Smooth muscle cell (in vitro differentiated cells): Measurements from ENCODE around the gene EYS. TPM values are rescaled to one million over a fixed set of nuclear protein-coding genes. Genes with fewer than 3 reads are reported as not detected.
A peak's percentile ranks its signal among the peaks of the same experiment; 100 is the strongest.

Source experiments
- DNase-seq: peaks from one replicate; lab custom pipeline; 2025; ENCODE audit not compliant: unreplicated experiment; lab: John Stamatoyannopoulos, UW
- H2AFZ ChIP-seq: fragments of 200-600 bp; sonication (generic); 2 replicates; pipeline ENCODE4 v1.6.0; 2016; ENCODE audit warnings: antibody characterized with exemption, low read depth, mild to moderate bottlenecking
- H3F3A ChIP-seq: fragments of 200-600 bp; sonication (generic); 2 replicates; pipeline ENCODE4 v1.6.0; 2017; ENCODE audit warnings: antibody characterized with exemption, low read depth
- H3K27ac ChIP-seq: fragments of 200-600 bp; sonication (generic); 2 replicates; pipeline ENCODE4 v1.5.1; 2016; ENCODE audit warnings: low read depth, mild to moderate bottlenecking
- H3K27me3 ChIP-seq: fragments of 200-600 bp; sonication (generic); 2 replicates; pipeline ENCODE4 v1.6.1; 2016; ENCODE audit warnings: low read depth, mild to moderate bottlenecking
- H3K36me3 ChIP-seq: fragments of 200-600 bp; sonication (generic); 2 replicates; pipeline ENCODE4 v1.5.1; 2016; ENCODE audit warnings: low read depth
- H3K4me1 ChIP-seq: fragments of 200-600 bp; sonication (generic); 2 replicates; pipeline ENCODE4 v1.5.1; 2016; ENCODE audit warnings: low read depth
- H3K4me2 ChIP-seq: fragments of 200-600 bp; sonication (generic); 2 replicates; pipeline ENCODE4 v1.6.0; 2016; ENCODE audit warnings: mild to moderate bottlenecking
- H3K4me3 ChIP-seq: fragments of 200-600 bp; sonication (generic); 2 replicates; pipeline ENCODE4 v1.5.1; 2016; ENCODE audit warnings: mild to moderate bottlenecking
- H3K79me2 ChIP-seq: fragments of 200-600 bp; sonication (generic); 2 replicates; pipeline ENCODE4 v1.6.0; 2016; ENCODE audit warnings: low read depth, mild to moderate bottlenecking
- H3K9ac ChIP-seq: fragments of 200-600 bp; sonication (generic); 2 replicates; pipeline ENCODE4 v1.6.0; 2016; ENCODE audit warnings: low read depth
- H3K9me3 ChIP-seq: fragments of 200-600 bp; sonication (generic); replicated peaks from 2 replicates; pipeline ENCODE4 v1.5.1; 2016; ENCODE audit warnings: low read depth
- H4K20me1 ChIP-seq: fragments of 200-600 bp; sonication (generic); 2 replicates; pipeline ENCODE4 v1.6.0; 2016; ENCODE audit warnings: low read depth
- WGBS: methylation state at CpG from one replicate; pipeline ENCODE4 v1.1.7; 2016; ENCODE audit warnings: low lambda C conversion rate; 5-methylcytosine and 5-hydroxymethylcytosine counted together
- polyA plus RNA-seq: library from polyadenylated mRNA; unstranded; fragments of >200 nt; fragmentation: Nextera tagmentation; extraction: Ambion mirVana; gene quantifications from 2 replicates; pipeline ENCODE4 v1.2.1, GENCODE V29; 2016
- total RNA-seq: library from RNA; depleted of rRNA; stranded (reverse); fragments of >200 nt; gene quantifications from 2 replicates; pipeline ENCODE4 v1.2.3, GENCODE V29; 2014
- TF ChIP-seq, protein P1 (sequence below): fragments of 200-600 bp; sonication (generic); IDR thresholded peaks from 2 replicates; pipeline ENCODE4 v1.5.1; 2017; ENCODE audit warnings: borderline replicate concordance, mild to moderate bottlenecking, antibody characterized with exemption; ENCODE audit not compliant: insufficient read depth, poor library complexity, severe bottlenecking

Gene EYS
- total RNA-seq (under 0.01 and 0.18 TPM in 2 replicates), polyA plus RNA-seq (0.07 and 1.5 TPM in 2 replicates)

DNA sequence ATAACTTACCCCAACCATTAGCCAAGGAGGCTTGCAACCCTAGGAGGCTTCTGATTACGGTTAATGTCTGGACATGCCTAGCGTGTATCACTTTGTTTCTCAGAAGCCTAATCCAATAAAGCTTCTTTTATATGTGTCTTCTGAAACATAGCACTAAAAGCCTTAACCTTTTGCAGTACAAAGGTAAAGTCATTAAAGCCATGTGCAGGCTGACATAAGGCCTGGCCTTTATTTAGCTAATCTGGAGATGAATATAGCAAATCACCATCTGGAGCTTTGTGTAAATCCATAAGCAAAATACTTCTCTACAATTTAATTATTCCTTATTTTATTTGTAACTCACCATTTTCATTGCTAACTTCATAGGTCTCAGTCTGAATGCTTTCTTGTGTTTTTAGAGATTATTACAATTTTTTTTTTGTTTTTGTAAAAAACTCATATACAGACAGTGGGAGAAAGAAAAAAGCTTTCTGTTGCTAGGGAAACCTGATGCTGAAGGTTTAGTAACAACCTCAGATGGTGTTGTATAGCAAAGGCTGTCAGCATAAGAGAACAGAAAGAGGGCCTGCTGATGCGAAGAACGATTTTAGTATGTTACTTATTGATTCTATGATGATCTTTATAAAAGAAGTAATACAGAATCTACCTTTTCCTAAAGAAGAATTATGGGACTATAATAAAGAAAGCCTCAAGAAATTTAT is at the start of gene EYS:
Gene EYS, minus strand, starts transcription at position 101 of the 701 bp plus-strand sequence. CDS start 211,816 bp downstream, outside the sequence.
- H3K27ac ChIP-seq, result no peak within 1 kb of the TSS
- no peaks in the 10 kb centered on the region for H3K27me3 ChIP-seq
- peak within 1 kb of the TSS; percentile 81 for H2AFZ ChIP-seq
- H3K4me2 ChIP-seq, result no peak within 1 kb of the TSS
- TF ChIP-seq, protein P1, sequence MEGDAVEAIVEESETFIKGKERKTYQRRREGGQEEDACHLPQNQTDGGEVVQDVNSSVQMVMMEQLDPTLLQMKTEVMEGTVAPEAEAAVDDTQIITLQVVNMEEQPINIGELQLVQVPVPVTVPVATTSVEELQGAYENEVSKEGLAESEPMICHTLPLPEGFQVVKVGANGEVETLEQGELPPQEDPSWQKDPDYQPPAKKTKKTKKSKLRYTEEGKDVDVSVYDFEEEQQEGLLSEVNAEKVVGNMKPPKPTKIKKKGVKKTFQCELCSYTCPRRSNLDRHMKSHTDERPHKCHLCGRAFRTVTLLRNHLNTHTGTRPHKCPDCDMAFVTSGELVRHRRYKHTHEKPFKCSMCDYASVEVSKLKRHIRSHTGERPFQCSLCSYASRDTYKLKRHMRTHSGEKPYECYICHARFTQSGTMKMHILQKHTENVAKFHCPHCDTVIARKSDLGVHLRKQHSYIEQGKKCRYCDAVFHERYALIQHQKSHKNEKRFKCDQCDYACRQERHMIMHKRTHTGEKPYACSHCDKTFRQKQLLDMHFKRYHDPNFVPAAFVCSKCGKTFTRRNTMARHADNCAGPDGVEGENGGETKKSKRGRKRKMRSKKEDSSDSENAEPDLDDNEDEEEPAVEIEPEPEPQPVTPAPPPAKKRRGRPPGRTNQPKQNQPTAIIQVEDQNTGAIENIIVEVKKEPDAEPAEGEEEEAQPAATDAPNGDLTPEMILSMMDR, result no peak
- WGBS, result 91% methylated on average over 4 of the region's 4 CpGs
- no peak within 1 kb of the TSS for H3K9ac ChIP-seq
- H3K4me3 ChIP-seq, result no peak within 1 kb of the TSS
- H3K9me3 ChIP-seq, result no peaks in the 10 kb centered on the region
- H4K20me1 ChIP-seq, result no peaks in the 10 kb centered on the region
- no peak for DNase-seq
- no peaks in the 10 kb centered on the region for H3K79me2 ChIP-seq
- no peaks in the 10 kb centered on the region for H3K36me3 ChIP-seq
- peaks cover 5% of the 10 kb centered on the region for H3K4me1 ChIP-seq
- no peaks in the 10 kb centered on the region for H3F3A ChIP-seq

DNA sequence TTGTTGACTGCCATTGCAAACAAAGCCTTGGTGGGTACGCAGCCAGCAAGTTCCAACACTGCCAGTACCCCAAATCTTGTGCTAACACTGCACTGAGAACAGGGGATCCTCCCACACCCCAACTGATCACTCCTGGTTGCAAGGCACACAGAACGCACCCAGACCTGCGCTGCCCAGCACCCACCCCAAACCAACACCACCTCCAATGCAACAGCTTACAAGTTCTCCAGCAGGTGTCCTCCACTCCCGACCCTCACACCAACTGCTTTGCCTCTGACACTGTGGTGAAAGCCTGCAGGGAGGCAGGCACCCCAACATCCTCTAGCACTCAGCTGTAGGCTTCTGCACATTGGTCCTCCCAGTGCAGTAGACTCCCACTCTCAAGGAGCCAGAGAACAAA is 39.3 kb upstream of the EYS start:
- Histone ChIP-seq H3K27me3 (no peaks in the 10 kb centered on the region), H3K27ac (no peak overlapping the region), H2AFZ (no peak overlapping the region), H3K4me3 (no peak overlapping the region), H4K20me1 (no peaks in the 10 kb centered on the region), H3F3A (no peaks in the 10 kb centered on the region), H3K9ac (no peak overlapping the region), H3K9me3 (no peaks in the 10 kb centered on the region), H3K4me1 (no peaks in the 10 kb centered on the region), H3K36me3 (no peaks in the 10 kb centered on the region), H3K4me2 (no peak overlapping the region), H3K79me2 (no peaks in the 10 kb centered on the region)
- TF ChIP-seq, protein P1, result no peak
- WGBS, result 81% methylated on average over 4 of the region's 4 CpGs
- no peak for DNase-seq

DNA sequence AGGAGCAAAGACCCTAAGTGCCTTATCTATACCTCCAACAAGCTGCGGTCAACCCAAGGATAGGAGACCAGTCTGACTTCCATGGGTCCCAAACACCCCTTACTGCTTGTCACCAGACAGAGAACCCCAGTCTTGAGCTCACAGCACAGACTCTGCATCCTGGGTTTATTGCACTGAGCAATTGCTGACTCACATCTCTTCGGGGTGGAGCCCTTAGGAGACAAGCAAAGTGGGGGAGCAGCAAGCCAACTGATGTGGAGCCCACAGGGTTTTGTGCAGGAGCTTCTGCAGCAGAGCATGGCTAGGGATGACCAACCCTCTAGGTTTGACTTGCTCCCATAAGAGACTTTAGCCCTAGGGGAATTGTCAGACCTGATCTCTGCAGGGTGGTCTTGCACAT is 38.6 kb upstream of the EYS start:
- WGBS, result 86% methylated on average over 2 of the region's 2 CpGs
- TF ChIP-seq, protein P1, result no peak
- H3K36me3 ChIP-seq, result no peaks in the 10 kb centered on the region

DNA sequence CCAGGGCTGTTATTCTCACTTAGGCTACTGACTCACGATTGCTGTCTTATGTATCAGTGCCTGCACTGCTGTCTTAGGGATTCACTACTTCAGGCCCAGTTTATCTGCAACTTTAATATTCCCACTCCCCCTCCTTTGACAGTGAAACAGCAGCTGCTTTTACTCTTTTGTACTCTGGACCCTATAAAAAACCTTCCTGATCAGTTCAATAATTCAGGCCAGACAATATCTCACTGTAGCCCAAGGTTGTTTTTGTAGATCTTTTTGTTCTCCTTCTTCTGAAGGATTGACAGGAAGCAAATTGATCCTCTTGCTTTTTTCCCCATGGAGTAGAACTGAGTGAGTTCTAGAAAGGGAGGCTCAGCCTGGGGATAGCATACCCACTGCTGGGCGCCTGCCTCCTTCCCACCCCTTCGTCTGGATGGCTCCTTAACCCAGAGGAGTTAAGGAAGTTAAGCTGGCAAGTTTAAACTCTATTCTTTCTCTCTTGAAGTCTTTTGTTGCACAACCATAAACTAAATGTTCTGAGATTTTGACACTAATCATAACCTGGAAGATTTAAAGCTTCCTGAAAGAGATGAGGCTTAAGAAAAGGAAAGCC is 22.0 kb upstream of the EYS start:
- H3K79me2 ChIP-seq, result no peaks in the 10 kb centered on the region
- H3F3A ChIP-seq, result no peaks in the 10 kb centered on the region
- 65% methylated on average over 3 of the region's 3 CpGs for WGBS
- H3K27ac ChIP-seq, result no peak overlapping the region
- no peaks in the 10 kb centered on the region for H4K20me1 ChIP-seq
- no peaks in the 10 kb centered on the region for H3K36me3 ChIP-seq
- no peaks in the 10 kb centered on the region for H3K9me3 ChIP-seq
- peak overlapping the region; percentile 5 for H2AFZ ChIP-seq
- DNase-seq, result no peak
- H3K4me1 ChIP-seq, result no peaks in the 10 kb centered on the region
- H3K4me2 ChIP-seq, result no peak overlapping the region
- H3K4me3 ChIP-seq, result no peak overlapping the region
- H3K9ac ChIP-seq, result no peak overlapping the region
- no peaks in the 10 kb centered on the region for H3K27me3 ChIP-seq
- TF ChIP-seq, protein P1, result no peak

More for the DNA sequence above, 38.6 kb upstream of the EYS start:
- no peaks in the 10 kb centered on the region for H3K9me3 ChIP-seq
- no peak overlapping the region for H3K4me3 ChIP-seq
- no peaks in the 10 kb centered on the region for H3F3A ChIP-seq
- no peaks in the 10 kb centered on the region for H4K20me1 ChIP-seq
- H2AFZ ChIP-seq, result no peak overlapping the region
- H3K27ac ChIP-seq, result no peak overlapping the region
- H3K4me1 ChIP-seq, result no peaks in the 10 kb centered on the region
- no peaks in the 10 kb centered on the region for H3K79me2 ChIP-seq
- no peaks in the 10 kb centered on the region for H3K27me3 ChIP-seq
- H3K9ac ChIP-seq, result no peak overlapping the region
- H3K4me2 ChIP-seq, result no peak overlapping the region
- no peak for DNase-seq
